ENCODE data around the gene NKD1.

Gene NKD1

GRCh38 chr16:50673496-50674275, 125.5 kb downstream of the NKD1 start:
- no peak for DNase-seq (ENCODE audit: low spot score)

GRCh38 chr16:50674831-50675230, 126.6 kb downstream of the NKD1 start:
- DNase-seq (ENCODE audit: low spot score), result no peak

GRCh38 chr16:50675686-50676610, 127.8 kb downstream of the NKD1 start:
- DNase-seq (ENCODE audit: low spot score), result no peak

- no peak for DNase-seq (ENCODE audit: low spot score)
Observed at GRCh38 chr16:50676684-50677225, 128.6 kb downstream of the NKD1 start.

- DNase-seq (ENCODE audit: low spot score), result no peak
Observed at GRCh38 chr16:50677351-50677750, 129.2 kb downstream of the NKD1 start.

GRCh38 chr16:50678531-50678930, 130.3 kb downstream of the NKD1 start:
- DNase-seq (ENCODE audit: low spot score), result no peak

GRCh38 chr16:50679266-50679665, 131.1 kb downstream of the NKD1 start:
- DNase-seq (ENCODE audit: low spot score), result no peak

- no peak for DNase-seq (ENCODE audit: low spot score)
Observed at GRCh38 chr16:50679676-50680555, 131.7 kb downstream of the NKD1 start.

GRCh38 chr16:50680556-50680893, 132.3 kb downstream of the NKD1 start:
- no peak for DNase-seq (ENCODE audit: low spot score)

- DNase-seq (ENCODE audit: low spot score), result no peak
Observed at GRCh38 chr16:50681021-50681885, 133.1 kb downstream of the NKD1 start, which contains the start of gene SNX20. Gene SNX20, minus strand, starts transcription at chr16:50681312. Its CDS starts 3,786 bp downstream, at chr16:50677526.

GRCh38 chr16:50683689-50684374, 135.6 kb downstream of the NKD1 start:
- no peak for DNase-seq (ENCODE audit: low spot score)

GRCh38 chr16:50684823-50685461, 136.7 kb downstream of the NKD1 start:
- no peak for DNase-seq (ENCODE audit: low spot score)

- no peak for DNase-seq (ENCODE audit: low spot score)
Observed at GRCh38 chr16:50685462-50686063, 137.4 kb downstream of the NKD1 start.

- DNase-seq (ENCODE audit: low spot score), result no peak
Observed at GRCh38 chr16:50688083-50688482, 139.9 kb downstream of the NKD1 start.

GRCh38 chr16:50688867-50689266, 140.7 kb downstream of the NKD1 start:
- no peak for DNase-seq (ENCODE audit: low spot score)

GRCh38 chr16:50690177-50690576, 142.0 kb downstream of the NKD1 start:
- DNase-seq (ENCODE audit: low spot score), result no peak

- DNase-seq (ENCODE audit: low spot score), result no peak
Observed at GRCh38 chr16:50692644-50692998, 144.4 kb downstream of the NKD1 start.

GRCh38 chr16:50692999-50693781, 145.0 kb downstream of the NKD1 start, which contains the start of gene NOD2:
Gene NOD2, plus strand, starts transcription at chr16:50693606. Its CDS starts 5,890 bp downstream, at chr16:50699496.
- no peak for DNase-seq (ENCODE audit: low spot score)
